ENCODE results near the gene GPX7.

Gene GPX7

GRCh38 chr1:52629325-52629643 lies 27.1 kb downstream of the GPX7 start:
- no peak for TF ChIP-seq GATA3 (IDR thresholded peaks at IDR 0.05; ENCODE audit: low read depth, low read length)
- no peak for TF ChIP-seq GATA2 (IDR thresholded peaks at IDR 0.05; ENCODE audit: low read depth, low read length)

GRCh38 chr1:52629667-52630066 lies 27.5 kb downstream of the GPX7 start:
- TF ChIP-seq GATA2 (IDR thresholded peaks at IDR 0.05; ENCODE audit: low read depth, low read length) (no peak), GATA3 (IDR thresholded peaks at IDR 0.05; ENCODE audit: low read depth, low read length) (no peak)

GRCh38 chr1:52631759-52632331 lies 29.7 kb downstream of the GPX7 start:
- TF ChIP-seq GATA3 (IDR thresholded peaks at IDR 0.05; ENCODE audit: low read depth, low read length) (no peak), GATA2 (IDR thresholded peaks at IDR 0.05; ENCODE audit: low read depth, low read length) (no peak)

- TF ChIP-seq GATA2 (IDR thresholded peaks at IDR 0.05; ENCODE audit: low read depth, low read length) (no peak), GATA3 (IDR thresholded peaks at IDR 0.05; ENCODE audit: low read depth, low read length) (no peak)
Observed at GRCh38 chr1:52632732-52633290, 30.6 kb downstream of the GPX7 start, which contains the start of gene SHISAL2A. TSS of gene SHISAL2A (plus strand) at chr1:52633168. CDS start at chr1:52633494, 326 bp downstream.

GRCh38 chr1:52633291-52633754 lies 31.2 kb downstream of the GPX7 start:
- no peak for TF ChIP-seq GATA2 (IDR thresholded peaks at IDR 0.05; ENCODE audit: low read depth, low read length)
- TF ChIP-seq GATA3 (IDR thresholded peaks at IDR 0.05; ENCODE audit: low read depth, low read length) = no peak

GRCh38 chr1:52634111-52634510 lies 31.9 kb downstream of the GPX7 start:
- TF ChIP-seq GATA3 (IDR thresholded peaks at IDR 0.05; ENCODE audit: low read depth, low read length) = no peak

GRCh38 chr1:52635321-52636089 lies 33.3 kb downstream of the GPX7 start:
- TF ChIP-seq GATA3 (IDR thresholded peaks at IDR 0.05; ENCODE audit: low read depth, low read length) (no peak), GATA2 (IDR thresholded peaks at IDR 0.05; ENCODE audit: low read depth, low read length) (no peak)

- TF ChIP-seq GATA3 (IDR thresholded peaks at IDR 0.05; ENCODE audit: low read depth, low read length) = no peak
- TF ChIP-seq GATA2 (IDR thresholded peaks at IDR 0.05; ENCODE audit: low read depth, low read length) = no peak
Observed at GRCh38 chr1:52636721-52637695, 34.8 kb downstream of the GPX7 start.

- TF ChIP-seq GATA2 (IDR thresholded peaks at IDR 0.05; ENCODE audit: low read depth, low read length) (no peak), GATA3 (IDR thresholded peaks at IDR 0.05; ENCODE audit: low read depth, low read length) (no peak)
Observed at GRCh38 chr1:52637946-52638345, 35.8 kb downstream of the GPX7 start.

GRCh38 chr1:52640697-52641096 lies 38.5 kb downstream of the GPX7 start:
- TF ChIP-seq GATA2 (IDR thresholded peaks at IDR 0.05; ENCODE audit: low read depth, low read length) (no peak), GATA3 (IDR thresholded peaks at IDR 0.05; ENCODE audit: low read depth, low read length) (no peak)

- TF ChIP-seq GATA3 (IDR thresholded peaks at IDR 0.05; ENCODE audit: low read depth, low read length) (no peak), GATA2 (IDR thresholded peaks at IDR 0.05; ENCODE audit: low read depth, low read length) (no peak)
Observed at GRCh38 chr1:52641307-52641706, 39.1 kb downstream of the GPX7 start.

GRCh38 chr1:52645261-52645660 lies 43.1 kb downstream of the GPX7 start:
- TF ChIP-seq GATA2 (IDR thresholded peaks at IDR 0.05; ENCODE audit: low read depth, low read length) = no peak

- TF ChIP-seq GATA3 (IDR thresholded peaks at IDR 0.05; ENCODE audit: low read depth, low read length) (no peak), GATA2 (IDR thresholded peaks at IDR 0.05; ENCODE audit: low read depth, low read length) (no peak)
Observed at GRCh38 chr1:52651904-52652303, 49.7 kb downstream of the GPX7 start.

- no peak for TF ChIP-seq GATA3 (IDR thresholded peaks at IDR 0.05; ENCODE audit: low read depth, low read length)
- TF ChIP-seq GATA2 (IDR thresholded peaks at IDR 0.05; ENCODE audit: low read depth, low read length) = no peak
Observed at GRCh38 chr1:52653207-52653849, 51.2 kb downstream of the GPX7 start.
